Measurements from ENCODE around the gene PBX4.
A peak's percentile ranks its signal among the peaks of the same experiment; 100 is the strongest.

Gene PBX4

DNA sequence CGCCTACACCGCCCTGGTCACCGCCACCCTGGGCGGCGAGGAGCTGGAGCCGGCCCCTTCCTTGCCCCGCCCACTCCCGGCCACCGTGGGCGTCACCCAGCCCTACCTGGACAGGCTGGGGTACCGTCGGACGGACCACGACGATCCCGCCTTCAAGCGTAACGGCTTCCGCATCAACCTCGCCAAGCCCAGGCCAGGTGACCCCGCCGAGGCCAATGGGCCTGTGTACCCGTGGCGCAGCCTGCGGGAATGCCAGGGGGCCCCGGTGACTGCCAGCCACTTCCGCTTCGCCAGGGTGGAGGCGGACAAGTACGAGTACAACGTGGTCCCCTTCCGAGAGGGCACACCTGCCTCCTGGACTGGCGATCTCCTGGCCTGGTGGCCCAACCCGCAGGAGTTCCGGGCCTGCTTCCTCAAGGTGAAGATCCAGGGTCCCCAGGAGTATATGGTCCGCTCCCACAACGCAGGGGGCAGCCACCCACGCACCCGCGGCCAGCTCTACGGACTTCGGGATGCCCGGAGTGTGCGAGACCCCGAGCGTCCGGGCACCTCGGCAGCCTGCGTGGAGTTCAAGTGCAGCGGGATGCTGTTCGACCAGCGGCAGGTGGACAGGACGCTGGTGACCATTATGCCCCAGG is 73.4 kb downstream of the PBX4 start:
- no peak overlapping the region for H3K4me3 ChIP-seq (ENCODE audit: low read depth, low read length)
- DNase-seq (ENCODE audit: low read depth) = no peak
- TF ChIP-seq POLR2A (IDR thresholded peaks at IDR 0.05; ENCODE audit: extremely low read depth, insufficient read length) (no peak), MYC (IDR thresholded peaks at IDR 0.05; ENCODE audit: low read depth, low read length) (no peak)
- TF ChIP-seq, protein P1, sequence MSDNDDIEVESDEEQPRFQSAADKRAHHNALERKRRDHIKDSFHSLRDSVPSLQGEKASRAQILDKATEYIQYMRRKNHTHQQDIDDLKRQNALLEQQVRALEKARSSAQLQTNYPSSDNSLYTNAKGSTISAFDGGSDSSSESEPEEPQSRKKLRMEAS (IDR thresholded peaks at IDR 0.05; ENCODE audit: low read depth, low read length) = no peak
- TF ChIP-seq, protein P2, sequence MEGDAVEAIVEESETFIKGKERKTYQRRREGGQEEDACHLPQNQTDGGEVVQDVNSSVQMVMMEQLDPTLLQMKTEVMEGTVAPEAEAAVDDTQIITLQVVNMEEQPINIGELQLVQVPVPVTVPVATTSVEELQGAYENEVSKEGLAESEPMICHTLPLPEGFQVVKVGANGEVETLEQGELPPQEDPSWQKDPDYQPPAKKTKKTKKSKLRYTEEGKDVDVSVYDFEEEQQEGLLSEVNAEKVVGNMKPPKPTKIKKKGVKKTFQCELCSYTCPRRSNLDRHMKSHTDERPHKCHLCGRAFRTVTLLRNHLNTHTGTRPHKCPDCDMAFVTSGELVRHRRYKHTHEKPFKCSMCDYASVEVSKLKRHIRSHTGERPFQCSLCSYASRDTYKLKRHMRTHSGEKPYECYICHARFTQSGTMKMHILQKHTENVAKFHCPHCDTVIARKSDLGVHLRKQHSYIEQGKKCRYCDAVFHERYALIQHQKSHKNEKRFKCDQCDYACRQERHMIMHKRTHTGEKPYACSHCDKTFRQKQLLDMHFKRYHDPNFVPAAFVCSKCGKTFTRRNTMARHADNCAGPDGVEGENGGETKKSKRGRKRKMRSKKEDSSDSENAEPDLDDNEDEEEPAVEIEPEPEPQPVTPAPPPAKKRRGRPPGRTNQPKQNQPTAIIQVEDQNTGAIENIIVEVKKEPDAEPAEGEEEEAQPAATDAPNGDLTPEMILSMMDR (IDR thresholded peaks at IDR 0.05; ENCODE audit: low read depth, low read length) = no peak

DNA sequence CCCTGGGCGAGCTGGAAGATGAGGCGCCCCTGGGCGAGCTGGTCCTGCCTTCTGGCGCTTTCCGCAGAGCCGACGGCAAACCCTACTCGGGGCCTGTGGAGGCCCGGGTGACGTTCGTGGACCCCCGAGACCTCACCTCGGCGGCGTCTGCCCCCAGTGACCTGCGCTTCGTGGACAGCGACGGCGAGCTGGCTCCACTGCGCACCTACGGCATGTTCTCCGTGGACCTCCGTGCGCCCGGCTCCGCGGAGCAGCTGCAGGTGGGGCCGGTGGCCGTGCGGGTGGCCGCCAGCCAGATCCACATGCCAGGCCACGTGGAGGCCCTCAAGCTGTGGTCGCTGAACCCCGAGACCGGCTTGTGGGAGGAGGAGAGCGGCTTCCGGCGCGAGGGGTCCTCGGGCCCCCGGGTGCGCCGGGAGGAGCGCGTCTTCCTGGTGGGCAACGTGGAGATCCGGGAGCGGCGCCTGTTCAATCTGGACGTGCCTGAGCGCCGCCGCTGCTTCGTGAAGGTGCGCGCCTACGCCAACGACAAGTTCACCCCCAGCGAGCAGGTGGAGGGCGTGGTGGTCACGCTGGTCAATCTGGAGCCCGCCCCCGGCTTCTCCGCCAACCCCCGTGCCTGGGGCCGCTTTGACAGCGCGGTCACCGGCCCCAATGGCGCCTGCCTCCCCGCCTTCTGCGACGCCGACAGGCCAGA is 74.1 kb downstream of the PBX4 start:
- DNase-seq (ENCODE audit: low read depth) = no peak
- H3K4me3 ChIP-seq (ENCODE audit: low read depth, low read length) = no peak overlapping the region
- TF ChIP-seq, protein P2 (IDR thresholded peaks at IDR 0.05; ENCODE audit: low read depth, low read length) = no peak
- TF ChIP-seq, protein P1 (IDR thresholded peaks at IDR 0.05; ENCODE audit: low read depth, low read length) = no peak
- TF ChIP-seq MYC (IDR thresholded peaks at IDR 0.05; ENCODE audit: low read depth, low read length) = no peak
- no peak for TF ChIP-seq POLR2A (IDR thresholded peaks at IDR 0.05; ENCODE audit: extremely low read depth, insufficient read length)

DNA sequence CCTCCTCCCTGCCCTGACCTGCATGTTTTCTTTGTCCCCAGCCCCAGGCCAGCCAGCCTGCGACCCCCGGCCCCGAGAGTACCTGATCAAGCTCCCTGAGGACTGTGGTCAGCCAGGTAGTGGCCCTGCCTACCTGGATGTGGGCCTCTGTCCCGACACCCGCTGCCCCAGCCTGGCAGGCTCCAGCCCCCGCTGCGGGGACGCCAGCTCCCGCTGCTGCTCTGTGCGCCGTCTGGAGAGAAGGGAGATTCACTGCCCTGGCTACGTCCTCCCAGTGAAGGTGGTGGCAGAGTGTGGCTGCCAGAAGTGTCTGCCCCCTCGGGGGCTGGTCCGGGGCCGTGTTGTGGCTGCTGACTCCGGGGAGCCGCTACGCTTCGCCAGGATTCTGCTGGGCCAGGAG is 74.8 kb downstream of the PBX4 start:
- peak overlapping the region; percentile 48 for H3K4me3 ChIP-seq (ENCODE audit: low read depth, low read length)
- TF ChIP-seq MYC (IDR thresholded peaks at IDR 0.05; ENCODE audit: low read depth, low read length) = no peak
- TF ChIP-seq, protein P2 (IDR thresholded peaks at IDR 0.05; ENCODE audit: low read depth, low read length) = no peak
- DNase-seq (ENCODE audit: low read depth) = no peak

DNA sequence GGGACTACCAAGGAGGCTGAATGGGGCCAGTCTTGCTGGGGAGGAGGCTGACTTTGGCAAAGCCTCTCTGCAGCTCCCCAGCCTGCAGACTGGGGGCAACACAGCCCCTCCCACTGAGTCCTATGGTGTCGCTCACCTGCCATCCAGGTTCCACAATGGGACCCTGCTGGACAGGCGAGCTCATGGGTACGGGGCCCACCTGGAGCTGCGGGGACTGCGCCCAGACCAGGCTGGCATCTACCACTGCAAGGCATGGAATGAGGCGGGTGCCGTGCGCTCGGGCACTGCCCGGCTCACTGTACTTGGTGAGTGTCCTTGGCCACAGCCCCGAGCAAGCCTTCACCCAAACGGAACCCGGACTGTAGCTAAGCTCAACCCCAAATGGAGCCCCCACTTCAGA is 75.4 kb downstream of the PBX4 start:
- no peak for TF ChIP-seq MYC (IDR thresholded peaks at IDR 0.05; ENCODE audit: low read depth, low read length)
- TF ChIP-seq POLR2A (IDR thresholded peaks at IDR 0.05; ENCODE audit: extremely low read depth, insufficient read length) = no peak
- TF ChIP-seq, protein P2 (IDR thresholded peaks at IDR 0.05; ENCODE audit: low read depth, low read length) = no peak
- TF ChIP-seq, protein P1 (IDR thresholded peaks at IDR 0.05; ENCODE audit: low read depth, low read length) = no peak

DNA sequence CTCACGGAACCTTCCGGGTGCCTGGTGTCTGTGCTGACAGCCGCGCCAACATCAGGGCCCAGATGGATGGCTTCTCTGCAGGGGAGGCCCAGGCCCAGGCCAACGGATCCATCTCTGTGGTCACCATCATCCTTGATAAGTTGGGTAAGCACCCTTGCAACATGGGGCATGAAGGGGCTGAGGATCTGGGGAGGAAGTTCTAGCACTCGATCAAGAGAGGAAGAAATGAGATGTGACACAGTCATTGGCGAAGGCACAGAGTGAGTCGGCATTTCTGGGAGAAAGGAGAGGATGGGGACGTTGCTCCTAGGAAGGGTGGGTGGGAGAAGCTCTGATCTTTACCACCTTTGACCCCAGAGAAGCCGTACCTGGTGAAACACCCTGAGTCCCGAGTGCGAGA is 76.0 kb downstream of the PBX4 start:
- peak; percentile 95 for DNase-seq (ENCODE audit: low read depth)
- peak overlapping the region; percentile 48 for H3K4me3 ChIP-seq (ENCODE audit: low read depth, low read length)
- TF ChIP-seq MYC (IDR thresholded peaks at IDR 0.05; ENCODE audit: low read depth, low read length) (no peak), POLR2A (IDR thresholded peaks at IDR 0.05; ENCODE audit: extremely low read depth, insufficient read length) (no peak)
- TF ChIP-seq, protein P1 (IDR thresholded peaks at IDR 0.05; ENCODE audit: low read depth, low read length) = no peak
- TF ChIP-seq, protein P2 (IDR thresholded peaks at IDR 0.05; ENCODE audit: low read depth, low read length) = no peak

More for the DNA sequence above, 75.4 kb downstream of the PBX4 start:
- peak overlapping the region; percentile 48 for H3K4me3 ChIP-seq (ENCODE audit: low read depth, low read length)
- no peak for DNase-seq (ENCODE audit: low read depth)

Data from NB4 (cell line).